A673 (cell line): ENCODE data around the gene TP53I13. TPM values are rescaled to one million over a fixed set of nuclear protein-coding genes. Genes with fewer than 3 reads are reported as not detected.

Experiments used
- BruUV-seq: library from RNA; stranded (reverse); fragments of 400-500 nt; replicated peaks from 2 replicates; lab custom pipeline; 2021; lab: Mats Ljungman, UMichigan
- CTCF ChIA-PET: fragments of 300-600 bp; sonication (Branson Sonifier 250); formaldehyde crosslinking; loops from one replicate; lab custom pipeline; 2022; ENCODE audit warnings: antibody characterized with exemption; lab: Charles Lee
- POLR2A ChIA-PET: fragments of 300-600 bp; sonication (Branson Sonifier 250); formaldehyde crosslinking; loops from one replicate; lab custom pipeline; 2022; ENCODE audit warnings: antibody characterized with exemption; ENCODE audit not compliant: low non-redundant PET; lab: Charles Lee
- DNase-seq: peaks from one replicate; pipeline ENCODE4 v3.0.0-alpha.2; 2015; ENCODE audit warnings: low spot score
- H3K27ac ChIP-seq: fragments of 200-600 bp; sonication (generic); 2 replicates; pipeline ENCODE4 v1.5.1; 2016; ENCODE audit warnings: mixed run types, low read depth, mild to moderate bottlenecking, mixed read lengths, antibody characterized with exemption, low read length; ENCODE audit not compliant: poor library complexity, severe bottlenecking
- H3K27me3 ChIP-seq: fragments of 200-600 bp; sonication (generic); replicated peaks from 2 replicates; pipeline ENCODE4 v1.6.1; 2017; ENCODE audit warnings: mixed run types, low read depth, mild to moderate bottlenecking, mixed read lengths, antibody characterized with exemption, low read length; ENCODE audit not compliant: insufficient read depth, poor library complexity
- H3K36me3 ChIP-seq: fragments of 200-600 bp; sonication (generic); 2 replicates; pipeline ENCODE4 v1.6.1; 2016; ENCODE audit warnings: mixed run types, mild to moderate bottlenecking, mixed read lengths, antibody characterized with exemption, low read length; ENCODE audit not compliant: insufficient read depth, poor library complexity, severe bottlenecking
- H3K4me1 ChIP-seq: fragments of 200-600 bp; sonication (generic); 2 replicates; pipeline ENCODE4 v1.6.1; 2017; ENCODE audit warnings: mixed run types, mild to moderate bottlenecking, mixed read lengths, antibody characterized with exemption, low read length; ENCODE audit not compliant: insufficient read depth, poor library complexity, severe bottlenecking
- H3K4me3 ChIP-seq: fragments of 200-600 bp; sonication (generic); 2 replicates; pipeline ENCODE4 v1.5.1; 2016; ENCODE audit warnings: low read depth, mixed run types, mild to moderate bottlenecking, mixed read lengths, low read length; ENCODE audit not compliant: poor library complexity, severe bottlenecking
- H3K9me3 ChIP-seq: fragments of 200-600 bp; sonication (generic); 2 replicates; pipeline ENCODE4 v1.6.1; 2016; ENCODE audit warnings: mixed run types, low read depth, mild to moderate bottlenecking, mixed read lengths, antibody characterized with exemption, low read length; ENCODE audit not compliant: poor library complexity, severe bottlenecking
- EZH2 ChIP-seq: fragments of 200-600 bp; sonication (generic); IDR thresholded peaks from 2 replicates; pipeline ENCODE4 v1.6.1; 2017; ENCODE audit warnings: borderline replicate concordance, low read depth, mild to moderate bottlenecking, mixed read lengths, antibody characterized with exemption, low read length; ENCODE audit not compliant: poor library complexity, severe bottlenecking
- intact Hi-C: fragments of 100-400 bp; cut with micrococcal nuclease; formaldehyde crosslinking; loops from one replicate; pipeline ENCODE4 v1.10.0; 2022; ENCODE audit not compliant: unreplicated experiment
- total RNA-seq: library from RNA; stranded (reverse); gene quantifications from 2 replicates; pipeline ENCODE4 v1.2.3, GENCODE V29; 2021
- TF ChIP-seq, protein P1 (sequence below): fragments of 300-800, 200-600 bp; sonication (generic); conservative IDR thresholded peaks from 2 replicates; pipeline ENCODE4 v1.5.1; 2017; ENCODE audit warnings: low read depth, mild to moderate bottlenecking, antibody characterized with exemption, low read length, moderate library complexity, mixed read lengths

Gene TP53I13
- total RNA-seq, 1 experiment from 2014 or later = 34.6 TPM

DNA sequence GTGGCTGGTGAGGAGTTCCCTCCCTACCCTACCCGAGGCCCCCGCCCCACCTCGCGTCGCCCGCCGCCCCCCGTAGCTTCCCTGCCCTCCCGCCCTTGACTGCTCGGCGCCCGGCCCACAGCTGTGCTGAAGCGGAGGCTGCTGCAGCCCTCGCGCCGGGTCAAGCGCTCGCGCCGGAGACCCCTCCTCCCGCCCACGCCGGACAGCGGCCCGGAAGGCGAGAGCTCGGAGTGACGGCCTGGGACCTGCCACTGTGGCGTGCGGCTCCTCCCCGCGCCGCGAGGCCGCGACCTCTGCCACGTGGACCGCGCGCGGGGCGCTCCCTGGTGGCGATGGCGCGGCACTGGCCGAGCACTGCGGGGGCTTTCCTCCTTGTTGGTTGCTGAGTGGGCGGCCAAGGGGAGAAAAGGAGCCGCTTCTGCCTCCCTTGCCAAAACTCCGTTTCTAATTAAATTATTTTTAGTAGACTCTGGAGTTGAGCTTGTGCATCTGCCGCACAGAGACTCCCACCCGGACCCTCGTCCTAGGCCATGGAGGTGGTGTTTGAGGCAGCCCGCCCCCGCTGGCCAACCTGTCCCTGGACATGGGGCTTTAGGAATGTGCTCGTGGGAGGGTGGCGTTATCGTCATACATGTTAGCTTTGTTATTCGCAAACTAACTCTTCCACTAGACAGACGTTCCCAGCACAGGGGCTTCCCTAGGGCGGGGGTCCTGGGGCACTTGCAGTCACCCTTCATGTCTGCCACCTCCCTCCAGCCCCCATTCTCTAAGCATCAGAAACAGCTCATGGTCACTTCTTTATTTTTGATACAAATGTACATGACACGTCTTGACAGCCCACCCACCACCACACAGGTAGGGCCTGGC is 4.4 kb downstream of the TP53I13 start:
- H3K9me3 ChIP-seq = no peaks in the 10 kb centered on the region
- intact Hi-C loops = no loop called here
- no TSS peak for BruUV-seq
- ChIA-PET CTCF (interaction anchor here (0.5 to 0.7 kb wide), 4 partner anchors 8 to 447 kb away, joined by 3 to 6 read pairs (median 4); no protein-coding TSS in a partner anchor), POLR2A (no interaction called here)
- no peaks in the 10 kb centered on the region for H3K27me3 ChIP-seq
- peaks cover 48% of the 10 kb centered on the region for H3K36me3 ChIP-seq
- no peak overlapping the region for H3K27ac ChIP-seq
- DNase-seq = peak; percentile 66
- H3K4me3 ChIP-seq = no peak overlapping the region
- no peak for TF ChIP-seq EZH2
- TF ChIP-seq, protein P1, sequence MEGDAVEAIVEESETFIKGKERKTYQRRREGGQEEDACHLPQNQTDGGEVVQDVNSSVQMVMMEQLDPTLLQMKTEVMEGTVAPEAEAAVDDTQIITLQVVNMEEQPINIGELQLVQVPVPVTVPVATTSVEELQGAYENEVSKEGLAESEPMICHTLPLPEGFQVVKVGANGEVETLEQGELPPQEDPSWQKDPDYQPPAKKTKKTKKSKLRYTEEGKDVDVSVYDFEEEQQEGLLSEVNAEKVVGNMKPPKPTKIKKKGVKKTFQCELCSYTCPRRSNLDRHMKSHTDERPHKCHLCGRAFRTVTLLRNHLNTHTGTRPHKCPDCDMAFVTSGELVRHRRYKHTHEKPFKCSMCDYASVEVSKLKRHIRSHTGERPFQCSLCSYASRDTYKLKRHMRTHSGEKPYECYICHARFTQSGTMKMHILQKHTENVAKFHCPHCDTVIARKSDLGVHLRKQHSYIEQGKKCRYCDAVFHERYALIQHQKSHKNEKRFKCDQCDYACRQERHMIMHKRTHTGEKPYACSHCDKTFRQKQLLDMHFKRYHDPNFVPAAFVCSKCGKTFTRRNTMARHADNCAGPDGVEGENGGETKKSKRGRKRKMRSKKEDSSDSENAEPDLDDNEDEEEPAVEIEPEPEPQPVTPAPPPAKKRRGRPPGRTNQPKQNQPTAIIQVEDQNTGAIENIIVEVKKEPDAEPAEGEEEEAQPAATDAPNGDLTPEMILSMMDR = peak; percentile 60
- peaks cover 19% of the 10 kb centered on the region for H3K4me1 ChIP-seq

GRCh38 chr17:29573558-29573869 is 5.0 kb downstream of the TP53I13 start:
- Histone ChIP-seq H3K27me3 (no peaks in the 10 kb centered on the region), H3K27ac (no peak overlapping the region), H3K4me3 (no peak overlapping the region), H3K36me3 (peaks cover 53% of the 10 kb centered on the region), H3K4me1 (peaks cover 23% of the 10 kb centered on the region), H3K9me3 (no peaks in the 10 kb centered on the region)
- TSS peak; percentile 50 for BruUV-seq
- ChIA-PET CTCF (no interaction called here), POLR2A (no interaction called here)
- intact Hi-C loops = no loop called here
- TF ChIP-seq EZH2 = no peak
- TF ChIP-seq, protein P1 = no peak
- no peak for DNase-seq

DNA sequence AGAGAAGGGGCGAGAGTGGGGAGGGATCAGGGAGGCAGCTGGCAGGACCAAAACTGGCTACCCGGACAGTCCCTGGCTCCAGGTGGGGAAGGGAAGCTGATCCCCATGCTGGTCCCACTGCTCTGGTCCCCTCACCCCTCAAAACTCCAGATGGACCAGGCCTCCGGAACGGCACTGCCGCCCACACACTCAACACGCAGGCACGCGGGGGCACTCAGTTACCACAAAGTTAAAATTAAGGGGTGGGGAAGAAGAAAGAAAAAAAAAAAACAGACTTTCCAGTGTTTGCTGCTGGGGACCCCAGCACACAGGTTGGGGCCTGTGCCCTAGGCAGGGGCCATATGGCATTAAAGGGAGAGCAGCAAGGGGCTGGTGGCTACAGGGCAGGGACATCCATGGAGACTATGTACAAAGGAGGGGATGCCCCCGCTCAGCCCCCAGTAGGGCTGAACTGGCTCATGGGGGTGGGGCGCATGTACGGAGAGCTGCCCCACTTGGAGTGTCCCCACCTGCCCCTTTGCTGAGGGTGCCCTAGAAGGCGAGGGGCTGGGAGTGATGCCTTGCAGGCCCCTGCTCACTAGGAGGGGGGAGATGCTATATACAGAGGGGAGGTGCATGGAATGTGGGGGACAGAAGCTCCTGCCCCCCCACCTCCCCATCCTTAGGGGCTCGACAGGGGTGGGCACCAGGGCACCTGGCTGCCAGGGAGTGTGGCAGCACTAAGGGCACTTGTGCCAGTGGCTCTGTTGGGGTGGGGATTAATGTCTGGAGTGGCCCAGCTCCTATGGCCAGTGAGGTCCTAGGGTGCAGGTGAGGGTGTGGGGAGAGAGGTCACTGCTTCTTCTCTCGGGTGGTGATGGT is 5.6 kb downstream of the TP53I13 start:
- POLR2A ChIA-PET = interaction anchor here (0.5 kb wide), 1 partner anchor 202 kb away, joined by 3 read pairs; no protein-coding TSS in a partner anchor
- no peak overlapping the region for H3K4me3 ChIP-seq
- TF ChIP-seq, protein P1 = no peak
- TF ChIP-seq EZH2 = no peak
- peak overlapping the region; percentile 28 for H3K27ac ChIP-seq
- CTCF ChIA-PET = interaction anchor here (0.6 kb wide), 1 partner anchor 425 kb away, joined by 4 read pairs; no protein-coding TSS in a partner anchor
- no TSS peak for BruUV-seq
- H3K9me3 ChIP-seq = no peaks in the 10 kb centered on the region
- DNase-seq = no peak
- H3K4me1 ChIP-seq = peaks cover 22% of the 10 kb centered on the region
- peaks cover 58% of the 10 kb centered on the region for H3K36me3 ChIP-seq
- no peaks in the 10 kb centered on the region for H3K27me3 ChIP-seq
- intact Hi-C loops = no loop called here
